ENCODE data around the gene SLC5A11. TPM values are rescaled to one million over a fixed set of nuclear protein-coding genes. Genes with fewer than 3 reads are reported as not detected.

SLC5A11 gene
- total RNA-seq, 1 experiment from 2014 or later: not detected

DNA sequence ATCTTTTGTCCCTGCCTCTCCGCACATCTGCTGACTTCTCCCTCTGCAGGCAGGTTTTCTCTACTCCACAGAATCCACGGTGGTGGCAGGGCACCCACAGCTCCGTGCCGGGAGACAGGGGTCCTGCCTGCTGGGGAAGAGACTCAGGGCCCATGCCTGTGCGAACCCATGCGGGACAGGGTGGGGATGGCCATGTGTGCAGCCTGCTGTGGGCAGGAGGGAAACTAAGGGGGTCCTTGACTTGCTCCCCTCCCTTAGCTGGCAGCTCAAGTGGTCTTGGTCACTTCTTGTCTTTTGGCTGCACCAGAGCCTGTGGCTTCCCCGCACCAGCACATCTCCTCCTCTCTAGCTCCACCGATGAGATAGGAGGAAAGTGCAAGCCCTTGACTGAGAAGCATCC is 69.8 kb downstream of the SLC5A11 start:
- peaks cover 4% of the 10 kb centered on the region; the same call in 1 of the 2 replicates for H3K9me3 Mint-ChIP-seq
- peaks cover 12% of the 10 kb centered on the region for H3K4me1 Mint-ChIP-seq
- ATAC-seq: no peak; the same call in 1 of the 2 replicates
- ChIA-PET CTCF (interaction anchor here (0.8 to 2.6 kb wide), 2 partner anchors 10 to 81 kb away, joined by 5 to 15 read pairs; no protein-coding TSS in a partner anchor), POLR2A (interaction anchor here (0.6 to 0.7 kb wide), 2 partner anchors 94 to 127 kb away, joined by 3 to 4 read pairs; no protein-coding TSS in a partner anchor)
- H3K36me3 Mint-ChIP-seq: peaks cover 10% of the 10 kb centered on the region; the same call in 1 of the 2 replicates
- no peak for TF ChIP-seq ETV6 (CRISPR knock-in tag; IDR thresholded peaks at IDR 0.05)
- TF ChIP-seq JAZF1 (CRISPR knock-in tag; IDR thresholded peaks at IDR 0.05): no peak
- no peak for TF ChIP-seq CBFB (CRISPR knock-in tag; IDR thresholded peaks at IDR 0.05; ENCODE audit: low read depth)
- TF ChIP-seq, protein P1, sequence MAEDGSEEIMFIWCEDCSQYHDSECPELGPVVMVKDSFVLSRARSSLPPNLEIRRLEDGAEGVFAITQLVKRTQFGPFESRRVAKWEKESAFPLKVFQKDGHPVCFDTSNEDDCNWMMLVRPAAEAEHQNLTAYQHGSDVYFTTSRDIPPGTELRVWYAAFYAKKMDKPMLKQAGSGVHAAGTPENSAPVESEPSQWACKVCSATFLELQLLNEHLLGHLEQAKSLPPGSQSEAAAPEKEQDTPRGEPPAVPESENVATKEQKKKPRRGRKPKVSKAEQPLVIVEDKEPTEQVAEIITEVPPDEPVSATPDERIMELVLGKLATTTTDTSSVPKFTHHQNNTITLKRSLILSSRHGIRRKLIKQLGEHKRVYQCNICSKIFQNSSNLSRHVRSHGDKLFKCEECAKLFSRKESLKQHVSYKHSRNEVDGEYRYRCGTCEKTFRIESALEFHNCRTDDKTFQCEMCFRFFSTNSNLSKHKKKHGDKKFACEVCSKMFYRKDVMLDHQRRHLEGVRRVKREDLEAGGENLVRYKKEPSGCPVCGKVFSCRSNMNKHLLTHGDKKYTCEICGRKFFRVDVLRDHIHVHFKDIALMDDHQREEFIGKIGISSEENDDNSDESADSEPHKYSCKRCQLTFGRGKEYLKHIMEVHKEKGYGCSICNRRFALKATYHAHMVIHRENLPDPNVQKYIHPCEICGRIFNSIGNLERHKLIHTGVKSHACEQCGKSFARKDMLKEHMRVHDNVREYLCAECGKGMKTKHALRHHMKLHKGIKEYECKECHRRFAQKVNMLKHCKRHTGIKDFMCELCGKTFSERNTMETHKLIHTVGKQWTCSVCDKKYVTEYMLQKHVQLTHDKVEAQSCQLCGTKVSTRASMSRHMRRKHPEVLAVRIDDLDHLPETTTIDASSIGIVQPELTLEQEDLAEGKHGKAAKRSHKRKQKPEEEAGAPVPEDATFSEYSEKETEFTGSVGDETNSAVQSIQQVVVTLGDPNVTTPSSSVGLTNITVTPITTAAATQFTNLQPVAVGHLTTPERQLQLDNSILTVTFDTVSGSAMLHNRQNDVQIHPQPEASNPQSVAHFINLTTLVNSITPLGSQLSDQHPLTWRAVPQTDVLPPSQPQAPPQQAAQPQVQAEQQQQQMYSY (CRISPR knock-in tag; IDR thresholded peaks at IDR 0.05): no peak
- H3K27me3 Mint-ChIP-seq (ENCODE audit: low read depth): no peaks in the 10 kb centered on the region
- H3K4me3 Mint-ChIP-seq: no peak overlapping the region
- no peak overlapping the region for H3K27ac Mint-ChIP-seq
- no peak for DNase-seq (ENCODE audit: low spot score)

DNA sequence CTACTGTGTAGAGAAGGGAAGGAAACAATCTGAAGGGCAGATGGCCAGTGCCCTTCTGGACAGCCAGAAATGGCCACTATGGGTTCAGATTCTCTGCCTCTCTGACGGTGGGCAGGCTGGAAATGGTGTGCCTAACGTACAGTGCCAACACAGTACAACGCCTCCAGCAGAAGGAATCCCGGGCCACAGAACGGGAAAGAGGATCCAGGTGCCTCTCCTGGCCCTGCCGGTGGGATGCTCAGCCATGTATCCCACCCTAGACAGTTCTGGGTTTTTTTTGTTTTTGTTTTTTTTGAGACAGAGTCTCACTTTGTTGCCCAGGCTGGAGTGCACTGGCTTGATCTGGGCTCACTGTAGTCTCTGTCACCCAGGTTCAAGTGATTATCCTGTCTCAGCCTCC is 71.5 kb downstream of the SLC5A11 start:
- ATAC-seq: no peak
- ChIA-PET CTCF (interaction anchor here (2.6 kb wide), 1 partner anchor 11 kb away, joined by 15 read pairs; no protein-coding TSS in a partner anchor), POLR2A (no interaction called here)
- H3K27ac Mint-ChIP-seq: no peak overlapping the region
- peaks cover 16% of the 10 kb centered on the region for H3K4me1 Mint-ChIP-seq
- no peaks in the 10 kb centered on the region for H3K27me3 Mint-ChIP-seq (ENCODE audit: low read depth)
- no peak for DNase-seq (ENCODE audit: low spot score)
- no peak overlapping the region for H3K4me3 Mint-ChIP-seq
- H3K9me3 Mint-ChIP-seq: peaks cover 4% of the 10 kb centered on the region; the same call in 1 of the 2 replicates
- H3K36me3 Mint-ChIP-seq: peaks cover 23% of the 10 kb centered on the region
- TF ChIP-seq, protein P2, sequence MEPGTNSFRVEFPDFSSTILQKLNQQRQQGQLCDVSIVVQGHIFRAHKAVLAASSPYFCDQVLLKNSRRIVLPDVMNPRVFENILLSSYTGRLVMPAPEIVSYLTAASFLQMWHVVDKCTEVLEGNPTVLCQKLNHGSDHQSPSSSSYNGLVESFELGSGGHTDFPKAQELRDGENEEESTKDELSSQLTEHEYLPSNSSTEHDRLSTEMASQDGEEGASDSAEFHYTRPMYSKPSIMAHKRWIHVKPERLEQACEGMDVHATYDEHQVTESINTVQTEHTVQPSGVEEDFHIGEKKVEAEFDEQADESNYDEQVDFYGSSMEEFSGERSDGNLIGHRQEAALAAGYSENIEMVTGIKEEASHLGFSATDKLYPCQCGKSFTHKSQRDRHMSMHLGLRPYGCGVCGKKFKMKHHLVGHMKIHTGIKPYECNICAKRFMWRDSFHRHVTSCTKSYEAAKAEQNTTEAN (CRISPR knock-in tag; IDR thresholded peaks at IDR 0.05): no peak
- TF ChIP-seq ESRRA (CRISPR knock-in tag; IDR thresholded peaks at IDR 0.05; ENCODE audit: borderline replicate concordance): no peak
- TF ChIP-seq JUN (CRISPR knock-in tag; IDR thresholded peaks at IDR 0.05): no peak
- TF ChIP-seq GTF2I (CRISPR knock-in tag; conservative IDR thresholded peaks at IDR 0.05): no peak
- no peak for TF ChIP-seq EMX1 (CRISPR knock-in tag; IDR thresholded peaks at IDR 0.05)
- TF ChIP-seq FOXJ3 (CRISPR knock-in tag; IDR thresholded peaks at IDR 0.05; ENCODE audit: borderline replicate concordance): no peak
- TF ChIP-seq, protein P3, sequence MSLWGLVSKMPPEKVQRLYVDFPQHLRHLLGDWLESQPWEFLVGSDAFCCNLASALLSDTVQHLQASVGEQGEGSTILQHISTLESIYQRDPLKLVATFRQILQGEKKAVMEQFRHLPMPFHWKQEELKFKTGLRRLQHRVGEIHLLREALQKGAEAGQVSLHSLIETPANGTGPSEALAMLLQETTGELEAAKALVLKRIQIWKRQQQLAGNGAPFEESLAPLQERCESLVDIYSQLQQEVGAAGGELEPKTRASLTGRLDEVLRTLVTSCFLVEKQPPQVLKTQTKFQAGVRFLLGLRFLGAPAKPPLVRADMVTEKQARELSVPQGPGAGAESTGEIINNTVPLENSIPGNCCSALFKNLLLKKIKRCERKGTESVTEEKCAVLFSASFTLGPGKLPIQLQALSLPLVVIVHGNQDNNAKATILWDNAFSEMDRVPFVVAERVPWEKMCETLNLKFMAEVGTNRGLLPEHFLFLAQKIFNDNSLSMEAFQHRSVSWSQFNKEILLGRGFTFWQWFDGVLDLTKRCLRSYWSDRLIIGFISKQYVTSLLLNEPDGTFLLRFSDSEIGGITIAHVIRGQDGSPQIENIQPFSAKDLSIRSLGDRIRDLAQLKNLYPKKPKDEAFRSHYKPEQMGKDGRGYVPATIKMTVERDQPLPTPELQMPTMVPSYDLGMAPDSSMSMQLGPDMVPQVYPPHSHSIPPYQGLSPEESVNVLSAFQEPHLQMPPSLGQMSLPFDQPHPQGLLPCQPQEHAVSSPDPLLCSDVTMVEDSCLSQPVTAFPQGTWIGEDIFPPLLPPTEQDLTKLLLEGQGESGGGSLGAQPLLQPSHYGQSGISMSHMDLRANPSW (CRISPR knock-in tag; conservative IDR thresholded peaks at IDR 0.05; ENCODE audit: low read depth): no peak
- no peak for TF ChIP-seq ZNF671 (CRISPR knock-in tag; IDR thresholded peaks at IDR 0.05)
- no peak for TF ChIP-seq TEAD4 (CRISPR knock-in tag; IDR thresholded peaks at IDR 0.05)
- TF ChIP-seq NFYB (CRISPR knock-in tag; conservative IDR thresholded peaks at IDR 0.05; ENCODE audit: low read depth): no peak
- no peak for TF ChIP-seq ZNF232 (CRISPR knock-in tag; IDR thresholded peaks at IDR 0.05)
- TF ChIP-seq TP53 (CRISPR knock-in tag; IDR thresholded peaks at IDR 0.05): no peak
- TF ChIP-seq, protein P4, sequence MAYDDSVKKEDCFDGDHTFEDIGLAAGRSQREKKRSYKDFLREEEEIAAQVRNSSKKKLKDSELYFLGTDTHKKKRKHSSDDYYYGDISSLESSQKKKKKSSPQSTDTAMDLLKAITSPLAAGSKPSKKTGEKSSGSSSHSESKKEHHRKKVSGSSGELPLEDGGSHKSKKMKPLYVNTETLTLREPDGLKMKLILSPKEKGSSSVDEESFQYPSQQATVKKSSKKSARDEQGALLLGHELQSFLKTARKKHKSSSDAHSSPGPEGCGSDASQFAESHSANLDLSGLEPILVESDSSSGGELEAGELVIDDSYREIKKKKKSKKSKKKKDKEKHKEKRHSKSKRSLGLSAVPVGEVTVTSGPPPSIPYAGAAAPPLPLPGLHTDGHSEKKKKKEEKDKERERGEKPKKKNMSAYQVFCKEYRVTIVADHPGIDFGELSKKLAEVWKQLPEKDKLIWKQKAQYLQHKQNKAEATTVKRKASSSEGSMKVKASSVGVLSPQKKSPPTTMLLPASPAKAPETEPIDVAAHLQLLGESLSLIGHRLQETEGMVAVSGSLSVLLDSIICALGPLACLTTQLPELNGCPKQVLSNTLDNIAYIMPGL (CRISPR knock-in tag; IDR thresholded peaks at IDR 0.05): no peak
- TF ChIP-seq SMAD3 (CRISPR knock-in tag; IDR thresholded peaks at IDR 0.05; ENCODE audit: borderline replicate concordance): no peak

Data from WTC11 (cell line).